Stimulated activated CD8-positive, alpha-beta memory T cell treated with anti-CD3 and anti-CD28 coated beads, Interleukin-12 subunit alpha, Interleukin-12 subunit beta, amount 100 ng/mL, for 24 hours (primary cell): ENCODE results near the gene KRT4.

Experiments
- DNase-seq: peaks from one replicate; pipeline ENCODE4 v3.0.0-alpha.2; 2020; ENCODE audit errors: extremely low read depth

KRT4 gene

DNA sequence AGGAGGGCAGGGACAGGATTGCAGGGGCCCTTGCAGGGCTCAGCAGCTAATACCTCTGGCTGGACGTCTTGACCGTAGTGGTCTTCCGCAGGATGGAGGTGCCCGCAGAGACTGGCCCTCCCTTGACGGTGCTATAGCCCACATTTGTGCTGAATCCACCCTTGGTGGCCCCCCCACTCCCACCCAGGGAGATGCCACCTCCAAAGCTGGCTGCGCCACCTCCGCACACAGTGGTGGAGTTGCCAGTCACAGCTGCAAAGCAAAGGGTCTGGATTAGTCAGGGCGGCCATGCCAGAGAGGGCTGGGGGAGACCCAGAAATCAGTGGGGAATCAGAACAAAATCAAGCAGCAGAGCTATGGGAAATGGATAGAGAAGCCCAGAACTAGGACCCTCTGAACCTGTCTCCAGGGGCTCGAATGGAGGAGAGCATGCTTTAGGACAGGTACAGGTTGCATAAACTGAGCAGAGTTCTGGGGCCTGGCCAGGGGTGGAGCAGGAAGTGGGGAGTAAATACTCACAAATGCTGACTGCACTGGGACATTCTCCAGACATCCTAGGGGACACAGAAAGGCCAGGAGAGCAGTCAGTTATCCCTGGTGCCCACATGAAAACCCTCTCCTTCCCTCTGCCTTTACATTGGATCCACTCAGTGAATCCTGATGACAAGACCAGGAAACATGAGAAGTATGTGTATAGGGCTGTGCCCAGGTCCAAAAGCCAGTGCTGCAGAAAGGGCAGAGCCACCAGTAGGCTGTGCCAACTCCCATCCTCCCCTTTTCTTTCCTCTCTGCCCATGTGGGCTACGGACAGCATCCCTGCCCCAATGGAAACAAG is 8.1 kb upstream of the KRT4 start:
- no peak for DNase-seq

DNA sequence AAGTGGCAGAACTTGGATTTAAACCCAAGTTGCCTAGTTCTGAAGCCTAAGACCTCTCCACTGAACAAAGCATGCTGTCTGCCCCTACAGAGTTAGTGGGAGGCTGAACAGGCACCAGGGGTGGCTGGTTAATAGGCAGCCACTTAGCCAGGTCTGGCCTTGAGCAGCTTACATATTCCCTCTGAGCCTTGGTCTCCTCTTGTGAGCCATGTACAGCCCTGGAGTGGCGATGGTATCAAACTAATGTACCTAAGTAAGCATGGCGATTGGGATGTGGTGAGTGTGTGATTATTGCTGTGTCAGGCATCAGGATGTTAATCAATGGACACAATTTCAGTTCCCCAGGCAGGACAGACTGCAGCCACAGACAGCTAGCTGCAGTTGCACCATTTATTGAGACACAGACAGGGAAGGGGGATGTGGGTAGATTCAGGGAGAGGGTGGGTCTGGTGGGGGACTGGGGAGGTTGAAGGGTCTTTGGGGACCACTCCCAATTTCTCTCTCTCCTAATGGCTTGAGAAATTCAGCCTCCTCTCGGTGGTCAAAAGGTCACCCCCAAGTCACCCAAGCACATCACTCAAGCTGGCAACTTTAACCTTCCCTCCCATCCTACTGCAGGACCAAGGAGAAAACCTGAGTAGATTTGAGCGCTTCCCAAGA is 7.3 kb upstream of the KRT4 start:
- no peak for DNase-seq

DNA sequence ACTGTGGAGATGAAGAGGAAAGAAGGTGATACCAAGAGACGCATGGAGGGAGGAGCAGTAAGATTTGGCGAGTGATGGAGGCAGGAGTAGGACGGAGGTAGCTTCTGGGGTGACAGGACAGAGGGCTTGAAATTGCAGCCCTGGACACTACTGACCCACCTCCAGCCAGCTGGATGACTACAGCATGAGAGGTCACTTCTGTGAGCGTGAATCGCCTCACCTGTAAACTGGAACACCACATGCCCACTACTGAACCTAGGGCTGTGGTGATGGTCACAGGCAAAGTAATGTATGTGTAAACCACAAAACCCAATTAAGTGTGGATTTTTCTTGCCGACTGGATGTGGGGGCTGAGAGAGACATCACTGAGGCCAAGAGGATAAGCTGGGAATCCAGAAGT is 6.6 kb upstream of the KRT4 start:
- no peak for DNase-seq

DNA sequence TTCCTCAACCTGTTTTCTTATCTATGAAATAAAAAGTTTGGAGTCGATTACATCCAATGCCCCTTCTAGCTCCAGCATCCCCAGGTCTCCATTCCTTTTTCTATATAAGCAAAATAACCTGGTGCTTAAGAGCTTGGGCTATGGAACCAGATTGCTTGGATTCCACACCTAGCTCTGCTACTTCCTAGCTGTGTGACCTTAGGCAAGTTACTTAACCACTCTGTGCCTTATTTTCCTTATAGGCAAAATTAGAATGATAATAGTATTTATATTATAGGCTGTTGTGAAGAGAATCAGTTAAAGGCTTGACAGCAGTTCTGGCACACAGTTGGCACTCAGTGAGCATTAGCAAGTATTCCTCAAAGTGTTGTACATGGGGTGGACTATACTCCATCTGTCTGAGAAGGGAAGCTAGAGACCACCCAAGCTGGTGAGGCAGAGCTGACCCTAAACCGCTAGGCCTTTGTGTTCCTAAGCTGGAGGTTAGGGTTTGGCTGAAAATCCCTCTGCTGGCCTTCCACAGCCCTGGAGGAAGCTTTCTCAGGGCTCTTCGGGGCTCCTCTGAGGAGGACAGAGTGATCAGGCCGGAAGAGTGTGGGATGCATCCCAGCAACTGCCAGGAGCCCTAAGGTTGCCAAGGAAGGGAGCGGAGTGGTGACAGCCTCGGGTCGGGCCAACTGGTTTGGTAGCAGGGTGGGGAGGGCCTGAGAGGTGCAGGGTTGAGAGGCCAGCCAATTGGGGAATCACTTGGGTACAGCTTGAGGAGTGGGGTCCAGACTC is 6.0 kb upstream of the KRT4 start:
- no peak for DNase-seq

DNA sequence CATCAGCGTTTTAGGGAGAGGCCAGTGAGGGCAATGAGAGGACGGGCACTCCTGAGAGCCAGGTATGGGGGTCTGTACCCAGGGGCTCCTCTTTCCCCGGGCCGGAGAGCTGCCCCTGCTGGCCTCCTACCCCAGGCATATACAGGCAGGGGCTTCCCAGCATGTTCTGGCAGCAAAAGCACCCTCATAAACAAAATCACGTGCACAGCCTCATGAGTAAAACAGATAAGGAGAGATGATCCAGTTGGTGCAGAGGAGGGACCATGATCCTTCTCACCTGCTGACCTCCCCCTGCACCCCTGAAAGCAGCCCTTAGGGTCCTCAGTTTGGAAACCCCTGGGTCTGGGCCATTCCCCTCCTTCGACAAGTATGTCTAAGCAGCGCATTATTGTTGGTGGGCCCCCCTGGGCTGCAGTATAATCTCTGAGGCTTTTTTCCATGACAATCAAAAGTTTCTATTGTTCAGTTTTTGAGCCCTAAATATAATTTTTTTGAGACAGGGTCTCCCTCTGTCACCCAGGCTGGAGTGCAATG is 5.0 kb upstream of the KRT4 start:
- DNase-seq = no peak

DNA sequence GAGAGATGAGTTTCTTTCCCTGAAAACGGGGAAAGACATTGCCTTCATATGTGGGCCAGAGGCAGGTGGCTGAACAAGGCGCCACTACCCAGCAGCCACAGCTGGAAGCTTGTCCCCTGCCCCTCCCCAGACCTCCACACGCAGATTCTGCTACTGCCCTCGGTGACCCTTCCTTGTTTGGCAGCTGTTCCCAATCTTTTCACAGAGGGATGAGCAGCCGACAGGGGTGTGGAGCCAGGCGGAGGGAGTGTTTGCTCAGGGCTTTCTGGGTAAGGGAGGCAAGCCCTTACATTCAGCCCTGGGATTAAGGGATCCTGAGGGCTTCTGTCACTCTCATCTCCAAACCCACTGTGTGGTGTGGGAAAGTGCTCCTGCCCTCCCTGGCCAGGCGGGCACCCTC is 4.5 kb upstream of the KRT4 start:
- DNase-seq = no peak

DNA sequence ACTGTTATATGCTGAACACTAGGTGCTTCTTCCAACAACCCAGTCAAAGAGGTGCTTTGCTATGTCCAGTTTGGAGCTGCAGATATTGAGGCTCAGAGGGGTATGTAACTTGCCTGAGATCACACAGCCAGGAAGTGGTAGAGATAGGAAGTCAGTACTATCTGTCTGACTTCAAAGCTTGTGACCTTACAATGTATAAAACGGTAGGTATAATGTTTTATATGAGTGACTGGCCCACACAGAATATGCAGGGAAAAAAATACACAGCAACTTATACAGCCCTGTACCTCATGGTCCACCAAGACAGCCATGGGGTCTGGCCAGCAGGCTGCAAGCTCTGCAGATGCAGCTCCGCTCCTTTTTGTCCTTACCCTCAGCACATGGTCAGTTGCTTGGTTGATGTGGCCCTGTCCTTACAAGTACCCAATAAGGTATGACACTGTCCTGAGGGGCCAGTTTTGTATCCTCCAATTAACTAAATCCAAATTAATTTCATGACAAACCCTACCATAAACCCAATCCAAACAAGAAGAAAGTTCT is 3.9 kb upstream of the KRT4 start:
- DNase-seq = no peak

DNA sequence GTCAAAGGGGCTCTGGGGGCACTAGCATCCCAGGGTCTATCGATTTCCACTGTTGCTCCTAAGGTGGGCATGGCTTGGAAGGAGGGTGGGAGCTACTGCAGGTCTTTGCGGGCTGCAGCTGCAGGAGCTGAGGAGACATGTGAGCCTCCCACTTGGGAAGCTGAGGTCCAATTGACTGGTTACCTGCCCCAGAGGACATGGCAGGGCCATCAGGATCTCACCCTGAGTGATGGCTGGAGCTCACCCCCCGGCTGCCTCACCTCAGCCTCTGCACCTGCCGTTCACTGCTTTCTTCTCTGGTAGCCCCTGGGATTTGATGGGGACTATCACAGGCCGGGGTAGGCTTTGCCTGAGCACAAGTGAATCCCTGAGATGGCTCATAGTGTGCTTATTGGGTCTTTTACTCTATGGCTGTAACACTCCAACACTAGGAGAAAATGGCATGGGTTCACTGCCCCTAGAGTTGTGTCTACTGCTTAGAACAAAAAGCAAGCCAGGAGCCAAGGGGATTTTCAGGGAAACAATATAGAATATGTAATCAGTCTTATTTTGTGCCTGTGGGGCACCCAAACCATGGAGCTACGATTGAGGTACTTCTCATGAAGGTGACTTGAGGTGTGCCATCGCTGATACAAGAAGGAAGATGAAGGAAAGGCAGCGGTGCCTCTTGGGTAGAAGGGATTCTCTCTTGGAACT is 3.2 kb upstream of the KRT4 start:
- no peak for DNase-seq

DNA sequence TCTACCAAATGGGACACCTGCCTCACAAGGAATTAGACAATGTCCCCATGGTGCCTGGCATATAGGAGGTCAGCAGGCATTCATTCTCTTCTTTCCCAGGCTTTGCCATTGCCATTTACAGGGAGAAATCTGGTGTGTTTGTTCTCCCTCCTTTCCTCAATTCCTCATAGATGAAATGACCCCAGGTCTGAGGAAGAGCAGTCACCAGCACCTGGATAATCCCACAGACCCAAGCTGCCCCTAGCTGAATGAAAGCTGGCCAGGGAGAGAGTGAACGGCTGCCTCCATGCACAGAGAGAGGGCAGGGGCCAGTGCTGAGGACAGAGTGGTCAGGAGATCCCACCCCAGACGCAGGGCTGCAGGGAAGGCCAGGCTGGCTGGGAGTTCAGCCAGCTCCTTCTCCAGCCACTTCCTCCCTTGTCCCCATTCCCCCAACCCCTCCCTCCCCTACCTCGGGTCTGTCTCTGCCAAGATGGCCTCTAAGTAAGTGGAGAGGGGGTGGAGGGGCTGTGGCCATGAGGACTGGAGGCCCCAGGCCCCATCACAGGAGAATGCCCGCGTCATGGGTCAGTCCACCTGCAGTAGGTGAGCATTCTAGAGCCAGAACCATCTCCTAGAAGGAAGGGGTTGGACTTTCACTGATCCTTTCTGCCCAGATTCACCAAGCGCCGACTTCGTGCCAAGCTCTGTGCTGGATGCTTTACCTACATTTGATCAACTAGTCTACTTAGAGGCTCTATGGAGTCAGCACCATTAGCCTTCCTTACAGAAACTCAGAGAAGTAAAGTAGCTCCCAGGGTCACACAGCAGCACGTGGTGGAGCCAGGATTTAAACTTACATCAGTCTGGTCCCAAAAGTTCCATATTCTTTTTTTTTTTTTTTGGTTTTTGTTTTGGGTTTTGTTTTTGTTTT is 2.0 kb upstream of the KRT4 start:
- no peak for DNase-seq

DNA sequence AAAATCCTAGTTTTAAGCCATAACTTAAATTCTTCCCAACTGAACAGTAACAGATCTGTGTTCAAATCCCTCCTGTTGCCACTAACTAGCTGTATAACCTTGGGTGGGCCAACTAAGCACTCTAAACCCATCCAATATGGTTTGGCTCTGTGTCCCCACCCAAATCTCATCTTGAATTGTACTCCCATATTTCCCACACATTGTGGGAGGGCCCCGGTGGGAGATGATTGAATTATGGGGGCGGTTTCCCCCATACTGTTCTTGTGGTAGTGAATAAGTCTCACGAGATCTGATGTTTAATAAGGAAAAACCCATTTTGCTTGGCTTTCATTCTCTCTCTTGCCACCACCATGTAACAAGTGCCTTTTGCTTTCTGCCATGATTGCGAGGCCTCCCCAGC is 1.2 kb upstream of the KRT4 start:
- DNase-seq = no peak

DNA sequence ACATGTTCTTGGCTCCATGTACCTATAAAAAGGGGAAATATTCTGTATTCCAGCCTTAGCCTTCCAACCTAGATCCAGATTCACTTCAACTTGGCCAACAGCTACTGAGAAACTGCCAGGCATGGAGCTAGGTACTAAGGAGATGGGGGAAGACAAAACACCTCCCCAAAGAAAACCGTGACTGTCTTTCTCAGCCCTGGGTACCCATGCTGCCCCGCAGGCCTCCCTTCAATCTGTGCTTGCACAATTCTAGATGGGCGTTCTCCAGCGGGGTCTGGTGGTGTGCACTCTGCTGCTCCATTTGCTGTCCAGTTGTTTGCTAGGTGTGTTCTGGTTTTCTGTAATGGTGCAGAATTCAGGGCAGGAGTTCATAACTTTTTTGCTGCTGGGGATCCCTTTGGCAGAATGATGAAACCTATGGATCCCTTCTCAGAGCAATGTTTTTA is 817 bp upstream of the KRT4 start:
- DNase-seq = no peak

DNA sequence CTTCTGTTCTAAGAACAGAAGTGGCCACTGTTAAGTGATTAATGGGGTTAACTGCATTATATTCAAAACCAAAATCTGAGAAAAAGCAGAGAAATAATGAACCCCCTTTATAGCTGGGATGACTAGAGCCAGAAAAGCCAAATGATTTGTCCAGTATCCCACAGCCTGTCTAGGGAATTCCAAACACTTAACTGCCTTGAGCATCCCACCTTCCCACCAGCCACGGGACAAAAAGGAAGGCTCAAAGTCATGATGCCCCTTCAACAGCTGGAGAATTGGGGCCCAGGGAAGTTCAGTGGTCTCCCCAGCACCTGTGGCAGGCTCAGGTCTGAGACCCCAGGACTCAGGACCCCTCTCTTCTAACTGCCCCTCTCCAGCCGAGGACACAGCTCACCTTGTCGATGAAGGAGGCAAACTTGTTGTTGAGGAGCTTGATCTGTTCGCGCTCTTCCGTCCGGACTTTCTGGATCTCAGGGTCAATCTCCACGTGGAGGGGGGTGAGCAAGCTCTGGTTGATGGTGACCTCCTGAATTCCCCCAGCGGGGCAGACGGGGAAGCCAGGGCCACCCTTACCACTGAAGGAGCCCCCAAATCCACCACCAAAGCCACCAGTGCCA is 605 bp downstream of the KRT4 start:
- DNase-seq = no peak

DNA sequence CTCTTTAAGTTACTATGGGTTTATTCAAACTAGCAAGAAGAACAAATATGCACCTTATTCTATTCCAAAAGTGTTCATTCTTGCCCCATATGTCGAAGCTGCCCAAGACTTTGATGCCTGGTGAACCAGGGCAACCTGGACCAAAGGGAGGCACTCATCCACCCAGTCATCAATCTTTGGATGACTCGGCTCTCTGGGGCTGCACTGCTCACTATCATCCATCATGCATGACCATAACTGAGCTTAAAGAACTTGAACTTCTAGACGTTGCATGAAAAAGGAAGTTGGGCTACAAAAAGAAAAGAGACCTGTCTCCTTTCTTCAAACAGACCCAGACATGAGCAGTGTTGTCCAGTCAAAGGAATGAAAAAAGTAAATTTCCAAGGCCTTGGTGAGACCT is 1.2 kb downstream of the KRT4 start:
- no peak for DNase-seq

DNA sequence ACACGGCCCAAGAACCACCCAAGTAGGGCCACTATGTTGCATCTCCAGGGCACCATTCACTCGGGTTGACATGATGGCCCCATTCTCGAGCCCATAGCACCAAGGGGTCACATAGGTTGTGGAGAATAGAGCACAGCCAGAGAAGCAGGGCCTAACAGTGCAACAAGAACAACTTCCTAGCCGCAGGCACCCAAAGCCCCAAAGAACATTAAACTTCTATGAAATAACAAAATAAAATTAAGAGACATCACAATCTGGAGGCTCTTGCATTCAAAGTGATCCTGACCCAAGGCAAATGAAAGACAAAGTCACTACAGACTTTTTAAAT is 1.9 kb downstream of the KRT4 start:
- DNase-seq = no peak

DNA sequence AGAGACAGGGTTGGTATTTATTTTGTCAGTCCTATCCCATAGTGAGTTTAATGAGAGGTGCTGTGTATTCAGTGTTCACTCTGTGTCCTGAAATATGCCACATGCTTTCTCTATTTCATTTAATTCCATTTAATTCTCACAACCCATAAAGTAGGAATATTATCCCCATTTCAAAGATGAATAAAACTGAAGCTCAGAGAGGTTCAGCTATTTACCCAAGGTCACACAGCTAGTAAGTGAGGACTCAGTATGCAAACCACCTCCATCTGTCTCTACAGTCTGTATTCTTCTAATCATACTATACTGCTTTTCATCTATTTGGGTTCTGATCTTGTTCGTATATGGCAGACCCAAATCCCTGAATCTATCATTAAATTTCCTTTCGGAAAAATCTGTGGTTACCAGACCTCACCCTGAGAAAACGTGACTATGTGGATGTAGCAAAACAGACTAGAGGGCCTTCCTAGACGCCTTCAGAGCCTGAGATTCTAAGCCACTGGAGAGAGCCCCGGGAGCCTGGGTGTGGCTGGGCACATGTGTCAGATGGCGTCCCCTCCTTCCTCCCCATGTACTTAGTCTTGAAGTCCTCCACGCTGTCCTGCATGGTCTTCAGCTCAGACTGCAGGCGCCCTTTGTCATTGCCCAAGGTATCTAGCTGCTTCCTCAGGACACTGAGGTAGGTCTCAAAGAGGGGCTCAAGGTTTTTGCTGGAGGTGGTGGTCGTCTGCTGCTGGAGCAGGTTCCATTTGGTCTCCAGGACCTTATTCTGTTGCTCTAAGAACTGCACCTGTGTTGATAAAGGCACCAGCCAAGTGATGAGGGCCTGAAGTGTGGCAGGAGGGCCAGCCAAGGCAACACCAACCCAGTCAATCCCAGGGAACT is 2.5 kb downstream of the KRT4 start:
- no peak for DNase-seq

DNA sequence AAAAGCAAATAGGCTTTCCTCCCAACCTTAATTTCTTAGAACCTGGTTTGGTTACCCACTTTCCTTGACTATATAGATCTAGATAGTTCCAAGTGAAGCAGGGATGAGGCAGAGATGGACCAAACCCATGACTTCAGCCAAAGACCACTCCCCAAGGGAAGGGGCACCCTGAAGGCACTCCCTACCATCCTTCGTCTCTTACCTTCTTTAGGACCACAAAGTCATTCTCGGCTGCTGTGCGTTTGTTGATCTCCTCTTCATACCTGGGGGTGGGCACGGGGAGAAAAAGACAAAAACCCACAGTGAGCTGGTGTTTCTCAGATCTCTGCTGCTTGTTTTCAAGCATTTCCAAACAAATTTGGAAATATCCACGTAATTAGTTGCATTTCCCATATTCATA is 3.4 kb downstream of the KRT4 start:
- no peak for DNase-seq

DNA sequence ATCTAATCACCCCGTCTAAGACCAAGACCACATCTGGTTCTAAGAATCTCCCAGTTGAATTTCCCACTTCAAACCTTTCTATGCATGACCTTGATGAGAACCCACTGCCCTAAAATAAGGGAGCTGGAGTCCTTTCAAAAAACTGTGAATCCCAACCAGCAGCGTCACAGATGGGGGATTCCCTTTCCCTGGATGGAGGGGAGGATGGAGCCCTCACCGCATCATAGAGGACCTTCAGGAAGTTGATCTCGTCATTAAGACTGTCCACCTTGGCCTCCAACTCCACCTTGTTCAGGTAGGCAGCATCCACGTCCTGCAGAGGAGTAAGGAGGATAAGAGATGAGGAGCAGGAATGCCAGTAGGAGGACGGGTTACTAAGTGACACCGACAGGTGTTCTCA is 4.8 kb downstream of the KRT4 start:
- DNase-seq = no peak

DNA sequence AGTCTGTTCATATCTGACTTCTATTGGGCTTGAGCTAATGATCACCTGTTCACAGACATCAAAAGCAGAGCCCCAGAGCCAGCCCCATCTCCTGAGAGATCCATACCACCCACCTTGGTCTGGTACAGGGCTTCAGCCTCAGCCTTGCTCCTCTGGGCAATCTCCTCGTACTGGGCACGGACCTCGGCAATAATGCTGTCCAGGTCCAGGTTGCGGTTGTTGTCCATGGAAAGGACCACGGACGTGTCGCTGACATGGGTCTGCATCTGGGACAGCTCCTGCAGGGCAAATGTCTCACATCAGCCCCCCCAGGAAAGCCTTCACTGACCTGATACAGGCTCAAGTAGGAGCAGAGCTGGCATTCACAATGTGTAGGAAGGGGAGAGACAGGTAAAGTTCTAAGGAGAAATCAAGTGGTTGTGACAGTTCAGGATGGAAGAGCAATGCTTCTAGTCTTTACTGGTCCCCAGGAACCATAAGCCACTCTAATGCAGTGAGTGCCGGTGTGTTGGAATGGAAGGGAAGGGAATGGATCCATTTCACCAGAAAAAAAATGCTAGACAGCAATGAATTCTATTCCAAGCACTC is 5.2 kb downstream of the KRT4 start:
- no peak for DNase-seq
